HepG2 (cell line): Measurements from ENCODE around the gene PIKFYVE. TPM values are rescaled to one million over a fixed set of nuclear protein-coding genes. Genes with fewer than 3 reads are reported as not detected.
A peak's percentile ranks its signal among the peaks of the same experiment; 100 is the strongest.

ENCODE experiments used
- CHD2 ChIP-seq: IDR thresholded peaks from 2 replicates; pipeline ENCODE4 v1.6.1; 2011; ENCODE audit warnings: low read depth, low read length, improper control_type of control experiment
- HOXA5 ChIP-seq: sonication (generic); formaldehyde crosslinking; IDR thresholded peaks from 2 replicates; pipeline ENCODE4 v1.4.0; 2020; ENCODE audit warnings: missing genetic modification reagents
- NR2F2 ChIP-seq: IDR thresholded peaks from 2 replicates; pipeline ENCODE4 v1.6.1; 2012; ENCODE audit warnings: low read depth, inconsistent platforms, borderline replicate concordance
- PLRG1 ChIP-seq: fragments of 450-650 bp; conservative IDR thresholded peaks from 2 replicates; pipeline ENCODE4 v1.6.1; 2016
- RERE ChIP-seq: IDR thresholded peaks from 2 replicates; pipeline ENCODE4 v1.6.1; 2016; ENCODE audit warnings: low read depth, missing genetic modification reagents, missing compliant biosample characterization
- SP4 ChIP-seq: sonication (generic); formaldehyde crosslinking; IDR thresholded peaks from 2 replicates; pipeline ENCODE4 v1.8.1; 2023; ENCODE audit warnings: mild to moderate bottlenecking, missing genetic modification reagents
- SRSF1 ChIP-seq: fragments of 200-400 bp; formaldehyde crosslinking; optimal IDR thresholded peaks from 2 replicates; pipeline ENCODE3; 2017; ENCODE audit warnings: mild to moderate bottlenecking, low read depth, low read length, moderate library complexity
- TRAFD1 ChIP-seq: sonication (generic); formaldehyde crosslinking; IDR thresholded peaks from 2 replicates; pipeline ENCODE4 v1.5.1; 2020; ENCODE audit warnings: missing genetic modification reagents, mild to moderate bottlenecking, borderline replicate concordance
- ZBTB2 ChIP-seq: sonication (generic); formaldehyde crosslinking; IDR thresholded peaks from 2 replicates; pipeline ENCODE4 v1.8.0; 2022; ENCODE audit warnings: low read depth, missing genetic modification reagents
- ZFP36L1 ChIP-seq: sonication (generic); formaldehyde crosslinking; IDR thresholded peaks from 2 replicates; pipeline ENCODE4 v1.8.0; 2022; ENCODE audit warnings: mild to moderate bottlenecking, missing genetic modification reagents, moderate library complexity
- ZGPAT ChIP-seq: IDR thresholded peaks from 2 replicates; pipeline ENCODE4 v1.6.1; 2016; ENCODE audit warnings: mild to moderate bottlenecking
- ZNF143 ChIP-seq: sonication (generic); formaldehyde crosslinking; IDR thresholded peaks from 2 replicates; pipeline ENCODE4 v1.4.0; 2020; ENCODE audit warnings: missing genetic modification reagents
- ZNF263 ChIP-seq: sonication (generic); formaldehyde crosslinking; IDR thresholded peaks from 2 replicates; pipeline ENCODE4 v1.4.0; 2020; ENCODE audit warnings: missing genetic modification reagents
- ZNF597 ChIP-seq: sonication (generic); formaldehyde crosslinking; IDR thresholded peaks from 2 replicates; pipeline ENCODE4 v1.5.0; 2020; ENCODE audit warnings: missing genetic modification reagents
- ZUFSP ChIP-seq: sonication (generic); formaldehyde crosslinking; IDR thresholded peaks from 2 replicates; pipeline ENCODE4 v1.9.0; 2021; ENCODE audit warnings: missing genetic modification reagents, mild to moderate bottlenecking, borderline replicate concordance
- polyA plus RNA-seq, 8 experiments: library from polyadenylated mRNA; depleted of rRNA in 3 of 8; stranded (reverse) in 7 of 8; unstranded in 1 of 8; fragments of >200 nt; fragmentation: Illumina TruSeq in 4 of 8; extraction: Trizol in 4 of 8; gene quantifications; 2 replicates each; pipeline versions ENCODE4 v1.2.1 to v1.2.3, GENCODE V29; 2011 to 2016; ENCODE audit warnings: low read depth in 4 of 8, missing spikeins in 1 of 8, mixed read lengths in 1 of 8; ENCODE audit not compliant: insufficient read depth in 1 of 8
- total RNA-seq, 5 experiments: library from RNA; depleted of rRNA; stranded (reverse); fragments of >200 nt; fragmentation: Illumina TruSeq; extraction: Trizol; gene quantifications; 2 replicates each; pipeline ENCODE4 v1.2.3, GENCODE V29; 2016; ENCODE audit warnings: low read depth in 1 of 5

PIKFYVE gene
- total and polyA plus RNA-seq, 2 of the 13 experiments (the other 11 are each of a cell fraction or from before 2014, with no cell fraction given): 20.2 to 21.7 TPM

- peak; percentile 87 for TF ChIP-seq RERE (CRISPR knock-in tag)
- no peak for TF ChIP-seq CHD2
- TF ChIP-seq ZGPAT (CRISPR knock-in tag): peak; percentile 96
- peak; percentile 95 for TF ChIP-seq HOXA5
- TF ChIP-seq ZUFSP (CRISPR knock-in tag): 0 out of 2 replicates have a peak, but pooled peaks have one; percentile 71
- TF ChIP-seq ZNF263: peak; percentile 85
- TF ChIP-seq SRSF1: peak; percentile 64
- TF ChIP-seq SP4 (CRISPR knock-in tag): peak; percentile 82
- no peak for TF ChIP-seq PLRG1
- TF ChIP-seq NR2F2: peak; percentile 91
- TF ChIP-seq ZBTB2 (CRISPR knock-in tag): no peak
- peak; percentile 61 for TF ChIP-seq ZFP36L1 (CRISPR knock-in tag)
- no peak for TF ChIP-seq TRAFD1 (CRISPR knock-in tag)
- TF ChIP-seq ZNF143 (CRISPR knock-in tag): peak; percentile 34; the same call in 1 of the 2 replicates
- no peak for TF ChIP-seq ZNF597 (CRISPR knock-in tag)
These were observed 11.8 kb upstream of the PIKFYVE start (continued) for GRCh38 chr2:208254118-208254870.
